Endothelial cell of umbilical vein (primary cell): ENCODE results near the gene ATP1B4. TPM values are rescaled to one million over a fixed set of nuclear protein-coding genes. Genes with fewer than 3 reads are reported as not detected.

Source experiments
- BruUV-seq: library from RNA; stranded (reverse); fragments of 400-500 nt; replicated peaks from 2 replicates; lab custom pipeline; 2021; lab: Mats Ljungman, UMichigan
- CTCF ChIA-PET: fragments of 300-600, 350-600 bp; sonication (Branson Sonifier 250); formaldehyde crosslinking; loops from one replicate; lab custom pipeline; 2021; ENCODE audit warnings: antibody characterized with exemption, inconsistent platforms; lab: Charles Lee
- POLR2A ChIA-PET: fragments of 300-600, 350-600 bp; sonication (Branson Sonifier 250); formaldehyde crosslinking; loops from one replicate; lab custom pipeline; 2021; ENCODE audit warnings: antibody characterized with exemption, inconsistent platforms; lab: Charles Lee
- DNase-seq: peaks from one replicate; pipeline ENCODE4 v3.0.0-alpha.2; 2011; ENCODE audit warnings: low read depth, low spot score
- FAIRE-seq: peaks from 2 replicates; lab custom pipeline; 2011; peaks lifted over from hg19 to GRCh38; lab: Jason Lieb, UNC
- H2AFZ ChIP-seq: 2 replicates; pipeline ENCODE4 v1.6.0; 2012; ENCODE audit warnings: low read depth, low read length, control low read depth, inconsistent platforms
- H3K27ac ChIP-seq: 2 replicates; pipeline ENCODE4 v1.5.1; 2011; ENCODE audit warnings: low read depth, mild to moderate bottlenecking, control low read depth, low read length, moderate library complexity; ENCODE audit not compliant: insufficient read depth
- H3K27me3 ChIP-seq, 2 experiments: 2 replicates each; pipeline versions ENCODE4 v1.6.0 to v1.6.1; 2011; ENCODE audit warnings: low read length in 2 of 2, mixed read lengths in 1 of 2; ENCODE audit not compliant: control insufficient read depth in 2 of 2, insufficient read depth in 2 of 2
- H3K36me3 ChIP-seq, 2 experiments: 2 replicates in 1 of 2; 3 replicates in 1 of 2; pipeline ENCODE4 v1.5.1; 2011; ENCODE audit warnings: low read length in 2 of 2, mild to moderate bottlenecking in 1 of 2, moderate library complexity in 1 of 2; ENCODE audit not compliant: control insufficient read depth in 2 of 2, insufficient read depth in 2 of 2; ENCODE audit errors: extremely low read depth in 1 of 2
- H3K4me1 ChIP-seq: 3 replicates; pipeline ENCODE4 v1.5.1; 2011; ENCODE audit warnings: mild to moderate bottlenecking, low read length; ENCODE audit not compliant: control insufficient read depth, insufficient read depth; ENCODE audit errors: extremely low read depth
- H3K4me2 ChIP-seq: 2 replicates; pipeline ENCODE4 v1.6.1; 2011; ENCODE audit warnings: low read length, control low read depth, mixed read lengths; ENCODE audit not compliant: insufficient read depth
- H3K4me3 ChIP-seq, 3 experiments: fragments of 200-600 bp in 1 of 3; sonication (generic), shearing (Covaris generic) in 1 of 3; replicated peaks in 1 of 3; 2 replicates each; pipeline ENCODE4 v1.5.1; 2011 to 2016; ENCODE audit warnings: control low read depth in 3 of 3, low read length in 3 of 3, mild to moderate bottlenecking in 2 of 3, inconsistent platforms in 1 of 3, low read depth in 1 of 3, moderate library complexity in 1 of 3; ENCODE audit not compliant: insufficient read depth in 1 of 3
- H3K79me2 ChIP-seq: 2 replicates; pipeline ENCODE4 v1.6.0; 2012; ENCODE audit warnings: low read length, inconsistent platforms; ENCODE audit not compliant: control insufficient read depth, insufficient read depth
- H3K9ac ChIP-seq: replicated peaks from 2 replicates; pipeline ENCODE3; 2011; ENCODE audit warnings: low read length, control low read depth; ENCODE audit not compliant: insufficient read depth; ENCODE audit errors: extremely low read depth
- H3K9me1 ChIP-seq: replicated peaks from 3 replicates; pipeline ENCODE4 v1.6.0; 2011; ENCODE audit warnings: mild to moderate bottlenecking, low read length; ENCODE audit not compliant: control insufficient read depth, insufficient read depth; ENCODE audit errors: extremely low read depth
- H3K9me3 ChIP-seq: replicated peaks from 2 replicates; pipeline ENCODE4 v1.5.1; 2012; ENCODE audit warnings: low read length, inconsistent platforms; ENCODE audit not compliant: control insufficient read depth, insufficient read depth
- H4K20me1 ChIP-seq: replicated peaks from 2 replicates; pipeline ENCODE3; 2011; ENCODE audit warnings: mild to moderate bottlenecking, low read length; ENCODE audit not compliant: control insufficient read depth, insufficient read depth; ENCODE audit errors: extremely low read depth
- CTCF ChIP-seq, 2 donors: IDR thresholded peaks; 1 replicate in 1 of 2; 2 replicates in 1 of 2; pipeline ENCODE4 v1.5.1; 2011; ENCODE audit warnings: low read length in 2 of 2, mild to moderate bottlenecking in 2 of 2, moderate library complexity in 2 of 2, control low read depth in 1 of 2, inconsistent platforms in 1 of 2, low read depth in 1 of 2; ENCODE audit not compliant: insufficient read depth in 1 of 2; ENCODE audit errors: extremely low read depth in 1 of 2
- FOS ChIP-seq: IDR thresholded peaks from 2 replicates; pipeline ENCODE4 v1.6.1; 2011; ENCODE audit warnings: mild to moderate bottlenecking, low read length, moderate library complexity, borderline replicate concordance; ENCODE audit not compliant: insufficient read depth
- GATA2 ChIP-seq: IDR thresholded peaks from 2 replicates; pipeline ENCODE4 v1.7.0; 2011; ENCODE audit warnings: low read depth, mild to moderate bottlenecking, moderate library complexity, mixed read lengths, low read length; ENCODE audit not compliant: insufficient read length, insufficient read depth
- JUN ChIP-seq: IDR thresholded peaks from 2 replicates; pipeline ENCODE4 v1.6.1; 2011; ENCODE audit warnings: borderline replicate concordance, low read depth; ENCODE audit not compliant: insufficient read length, insufficient read depth
- MYC ChIP-seq: IDR thresholded peaks from one replicate; pipeline ENCODE4 v1.6.1; 2011; ENCODE audit warnings: mild to moderate bottlenecking, low read depth, low read length
- POLR2A ChIP-seq: IDR thresholded peaks from 2 replicates; pipeline ENCODE4 v1.6.1; 2012; ENCODE audit warnings: low read depth, mild to moderate bottlenecking, control low read depth, low read length
- POLR2AphosphoS5 ChIP-seq: IDR thresholded peaks from 2 replicates; pipeline ENCODE4 v1.6.1; 2012; ENCODE audit warnings: low read depth, mild to moderate bottlenecking, control low read depth, low read length, moderate library complexity; ENCODE audit not compliant: insufficient read depth
- dilution Hi-C: fragments of 300-500 bp; cut with MboI; formaldehyde crosslinking; loops from one replicate; pipeline ENCODE4 v1.15.0; 2019; ENCODE audit warnings: low sequenced_read_pairs; ENCODE audit not compliant: extremely low pct_ligation_motif_present
- intact Hi-C: fragments of 100-400 bp; cut with micrococcal nuclease; formaldehyde crosslinking; loops from one replicate; pipeline ENCODE4 v1.10.0; 2022
- polyA plus RNA-seq, 4 experiments: library from polyadenylated mRNA; depleted of rRNA in 3 of 4; stranded (reverse) in 3 of 4; unstranded in 1 of 4; fragments of >200 nt; gene quantifications; 2 replicates each; pipeline versions ENCODE4 v1.2.1 to v1.2.3, GENCODE V29; 2011 to 2012; ENCODE audit warnings: missing spikeins in 1 of 4
- total RNA-seq: library from RNA; stranded (reverse); gene quantifications from 2 replicates; pipeline ENCODE4 v1.2.3, GENCODE V29; 2021

ATP1B4 gene
- total and polyA plus RNA-seq, 2 donors (not counting 3 experiments of a cell fraction or from before 2014, with no cell fraction given): not detected

- Histone ChIP-seq H3K4me1 (no peaks in the 10 kb centered on the region), H3K9me1 (no peaks in the 10 kb centered on the region), H4K20me1 (no peaks in the 10 kb centered on the region), H3K27me3 (peaks cover under 1 to 5% of the 10 kb centered on the region in 2 experiments), H2AFZ (no peak overlapping the region), H3K79me2 (no peaks in the 10 kb centered on the region), H3K4me3 (no peak overlapping the region), H3K36me3 (no peaks in the 10 kb centered on the region), H3K4me2 (no peak overlapping the region), H3K9ac (no peak overlapping the region), H3K27ac (no peak overlapping the region), H3K9me3 (no peaks in the 10 kb centered on the region)
- dilution Hi-C loops: no loop called here
- DNase-seq: no peak
- no TSS peak for BruUV-seq
- TF ChIP-seq GATA2: no peak
- TF ChIP-seq JUN: no peak
- TF ChIP-seq FOS: no peak
- TF ChIP-seq POLR2AphosphoS5: no peak
- no peak for TF ChIP-seq CTCF (IDR thresholded peaks at IDR 0.05; ENCODE audit: extremely low read depth in 1 of 2, insufficient read depth in 1 of 2, low read depth in 1 of 2, low read length in 2 of 2)
- no peak for TF ChIP-seq MYC
- no peak for TF ChIP-seq POLR2A
- ChIA-PET POLR2A (no interaction called here), CTCF (no interaction called here)
- intact Hi-C loops: no loop called here
- FAIRE-seq: no peak
Observed at GRCh38 chrX:120377179-120377578, 15.3 kb downstream of the ATP1B4 start.
